ENCODE results near the gene FRMPD4. TPM values are rescaled to one million over a fixed set of nuclear protein-coding genes. Genes with fewer than 3 reads are reported as not detected.

Gene FRMPD4
- total and polyA plus RNA-seq, 10 of the 15 experiments (the other 5 are each of a cell fraction or from before 2014, with no cell fraction given), result not detected

DNA sequence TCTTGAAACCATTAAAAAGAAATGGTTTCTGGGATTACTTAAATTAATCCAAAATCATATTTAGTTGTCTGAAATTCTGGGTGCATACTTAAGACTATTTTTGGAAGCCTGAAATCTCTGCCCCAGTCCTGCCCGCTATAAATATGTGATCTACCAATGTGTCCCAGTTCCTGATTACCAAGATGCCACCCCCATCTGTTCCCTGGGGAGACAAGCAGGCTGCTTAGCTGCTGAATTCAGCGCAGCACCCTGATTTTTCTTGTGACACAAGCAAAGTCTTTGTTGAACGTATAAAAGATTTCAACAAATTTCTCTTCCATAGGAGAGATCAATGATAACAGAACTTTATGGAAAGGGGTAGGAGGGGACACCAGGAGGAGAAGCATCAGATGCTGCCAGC, 552.4 kb downstream of the FRMPD4 start:
- in situ Hi-C loops (cut with MboI) (no loop called here), intact Hi-C loops (cut with micrococcal nuclease; ENCODE audit: unreplicated experiment) (no loop called here)
- Histone ChIP-seq H3K36me3 (ENCODE audit: control insufficient read depth in 2 of 2, insufficient read depth in 2 of 2, low read length in 1 of 2) (no peaks in the 10 kb centered on the region), H2AFZ (ENCODE audit: control insufficient read depth, low read depth, low read length) (no peak overlapping the region), H4K20me1 (ENCODE audit: control insufficient read depth, insufficient read depth) (no peaks in the 10 kb centered on the region), H3K27ac (ENCODE audit: control insufficient read depth, insufficient read depth) (no peak overlapping the region), H3K9me3 (replicated peaks; ENCODE audit: control insufficient read depth, insufficient read depth, low read length) (no peaks in the 10 kb centered on the region), H3K4me3 (no peak overlapping the region), H3K4me2 (ENCODE audit: control insufficient read depth, insufficient read depth) (no peak overlapping the region), H3K9ac (ENCODE audit: control insufficient read depth, insufficient read depth, low read length) (no peak overlapping the region), H3K79me2 (ENCODE audit: control insufficient read depth, insufficient read depth, low read length) (no peaks in the 10 kb centered on the region), H3K4me1 (ENCODE audit: control insufficient read depth, insufficient read depth, low read length) (no peaks in the 10 kb centered on the region), H3K27me3 (replicated peaks in 1 of 2; ENCODE audit: control insufficient read depth in 2 of 2, insufficient read depth in 2 of 2, low read length in 1 of 2) (peaks cover 0 to 7% of the 10 kb centered on the region in 2 experiments; a peak in 3 of 4 replicates)
- ATAC-seq, result no peak
- 14% methylated on average over 3 of the region's 3 CpGs for WGBS (ENCODE audit: insufficient coverage, insufficient replicate concordance, low lambda C conversion rate, missing lambda C conversion rate)
- FAIRE-seq, result no peak
- RAD21 ChIA-PET (ENCODE audit: unreplicated experiment), result no interaction called here
- SMC1A ChIA-PET (ENCODE audit: uncharacterized antibody, unreplicated experiment), result interaction anchor here (1.7 kb wide), 1 partner anchor 11 kb away, joined by 6 read pairs; no protein-coding TSS in a partner anchor
- CTCF ChIA-PET, result interaction anchor here (4.5 kb wide), 1 partner anchor 11 kb away, joined by 32 read pairs; no protein-coding TSS in a partner anchor
- DNase-seq (ENCODE audit: low read depth, low spot score), result no peak
- POLR2A ChIA-PET, result no interaction called here
- no TSS peak for BruUV-seq (replicated peaks)
- TF ChIP-seq ZSCAN29 (IDR thresholded peaks at IDR 0.05) (no peak), ZNF622 (IDR thresholded peaks at IDR 0.05) (no peak), MLLT1 (IDR thresholded peaks at IDR 0.05) (no peak), ZNF592 (IDR thresholded peaks at IDR 0.05) (no peak), POLR2AphosphoS2 (IDR thresholded peaks at IDR 0.05; ENCODE audit: low read depth, low read length) (no peak), MYC (IDR thresholded peaks at IDR 0.05; ENCODE audit: insufficient read depth, insufficient read length, insufficient replicate concordance, low read length, severe bottlenecking) (no peak), STAT3 (IDR thresholded peaks at IDR 0.05; ENCODE audit: low read depth, low read length) (no peak), CBX5 (IDR thresholded peaks at IDR 0.05; ENCODE audit: low read depth) (no peak), HDAC2 (IDR thresholded peaks at IDR 0.05) (no peak), SUPT20H (IDR thresholded peaks at IDR 0.05; ENCODE audit: borderline replicate concordance, control insufficient read depth, low read depth, low read length) (no peak), SMARCA5 (IDR thresholded peaks at IDR 0.05) (no peak), NFYB (IDR thresholded peaks at IDR 0.05; ENCODE audit: insufficient read depth, low read depth, low read length) (no peak), MTA2 (IDR thresholded peaks at IDR 0.05; ENCODE audit: low read depth) (no peak), BHLHE40 (IDR thresholded peaks at IDR 0.05; ENCODE audit: borderline replicate concordance in 1 of 2, low read depth in 2 of 2, low read length in 1 of 2) (no peak), KLF5 (IDR thresholded peaks at IDR 0.05; ENCODE audit: partially characterized antibody) (no peak)
- TF ChIP-seq, protein P1, sequence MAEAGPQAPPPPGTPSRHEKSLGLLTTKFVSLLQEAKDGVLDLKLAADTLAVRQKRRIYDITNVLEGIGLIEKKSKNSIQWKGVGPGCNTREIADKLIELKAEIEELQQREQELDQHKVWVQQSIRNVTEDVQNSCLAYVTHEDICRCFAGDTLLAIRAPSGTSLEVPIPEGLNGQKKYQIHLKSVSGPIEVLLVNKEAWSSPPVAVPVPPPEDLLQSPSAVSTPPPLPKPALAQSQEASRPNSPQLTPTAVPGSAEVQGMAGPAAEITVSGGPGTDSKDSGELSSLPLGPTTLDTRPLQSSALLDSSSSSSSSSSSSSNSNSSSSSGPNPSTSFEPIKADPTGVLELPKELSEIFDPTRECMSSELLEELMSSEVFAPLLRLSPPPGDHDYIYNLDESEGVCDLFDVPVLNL (IDR thresholded peaks at IDR 0.05; ENCODE audit: low read depth, low read length), result no peak

Data from GM12878 (cell line).